ENCODE measurements around the gene OPTC.

Gene OPTC

GRCh38 chr1:203528063-203528462 lies 34.1 kb downstream of the OPTC start:
- TF ChIP-seq CTCF (IDR thresholded peaks at IDR 0.05; ENCODE audit: control extremely low read depth, extremely low read depth, low read depth, missing control alignments), result no peak

GRCh38 chr1:203528976-203529835 lies 35.3 kb downstream of the OPTC start:
- CTCF ChIA-PET, result no interaction called here
- no peak for DNase-seq (ENCODE audit: extremely low spot score)

More at GRCh38 chr1:203528063-203528462, 34.1 kb downstream of the OPTC start:
- no peak for DNase-seq (ENCODE audit: extremely low spot score)
- ChIA-PET CTCF (interaction anchor here (1.1 kb wide), 1 partner anchor 170 kb away, joined by 3 read pairs; no protein-coding TSS in a partner anchor), POLR2A (no interaction called here)

GRCh38 chr1:203531063-203531462 lies 37.1 kb downstream of the OPTC start:
- CTCF ChIA-PET, result interaction anchor here (1.0 to 1.6 kb wide), 2 partner anchors 26 to 44 kb away, joined by 3 to 4 read pairs; no protein-coding TSS in a partner anchor
- no peak for TF ChIP-seq CTCF (IDR thresholded peaks at IDR 0.05; ENCODE audit: control extremely low read depth, extremely low read depth, low read depth, missing control alignments)
- no peak for DNase-seq (ENCODE audit: extremely low spot score)

More at GRCh38 chr1:203528976-203529835, 35.3 kb downstream of the OPTC start:
- POLR2A ChIA-PET, result no interaction called here
- no peak for TF ChIP-seq CTCF (IDR thresholded peaks at IDR 0.05; ENCODE audit: control extremely low read depth, extremely low read depth, low read depth, missing control alignments)

GRCh38 chr1:203534012-203534411 lies 40.1 kb downstream of the OPTC start:
- no peak for TF ChIP-seq CTCF (IDR thresholded peaks at IDR 0.05; ENCODE audit: control extremely low read depth, extremely low read depth, low read depth, missing control alignments)
- CTCF ChIA-PET, result interaction anchor here (1.2 kb wide), 1 partner anchor 29 kb away, joined by 4 read pairs; no protein-coding TSS in a partner anchor
- DNase-seq (ENCODE audit: extremely low spot score), result no peak
- POLR2A ChIA-PET, result no interaction called here

More at GRCh38 chr1:203531063-203531462, 37.1 kb downstream of the OPTC start:
- POLR2A ChIA-PET, result no interaction called here

- ChIA-PET CTCF (interaction anchor here (1.2 kb wide), 1 partner anchor 30 kb away, joined by 4 read pairs; no protein-coding TSS in a partner anchor), POLR2A (no interaction called here)
- DNase-seq (ENCODE audit: extremely low spot score), result no peak
- no peak for TF ChIP-seq CTCF (IDR thresholded peaks at IDR 0.05; ENCODE audit: control extremely low read depth, extremely low read depth, low read depth, missing control alignments)
These were observed 40.6 kb downstream of the OPTC start for GRCh38 chr1:203534526-203534925.

- ChIA-PET CTCF (no interaction called here), POLR2A (no interaction called here)
- no peak for DNase-seq (ENCODE audit: extremely low spot score)
- TF ChIP-seq CTCF (IDR thresholded peaks at IDR 0.05; ENCODE audit: control extremely low read depth, extremely low read depth, low read depth, missing control alignments), result no peak
These were observed 42.6 kb downstream of the OPTC start for GRCh38 chr1:203536575-203536974.

Data from GM10248 (cell line).